ENCODE results near the gene MTUS2. TPM values are rescaled to one million over a fixed set of nuclear protein-coding genes. Genes with fewer than 3 reads are reported as not detected.

MTUS2 gene
- total and polyA plus RNA-seq, 2 of the 8 experiments (the other 6 are each of a cell fraction or from before 2014, with no cell fraction given), result 0.18 to 0.80 TPM

- TF ChIP-seq TCF12 (IDR thresholded peaks at IDR 0.05; ENCODE audit: low read depth, low read length) (no peak), SP2 (IDR thresholded peaks at IDR 0.05; ENCODE audit: low read length) (no peak), HDAC2 (IDR thresholded peaks at IDR 0.05; ENCODE audit: borderline replicate concordance in 1 of 2, low read depth in 2 of 2, low read length in 2 of 2) (no peak), RFX5 (IDR thresholded peaks at IDR 0.05; ENCODE audit: borderline replicate concordance, low read depth, low read length) (no peak), EP300 (IDR thresholded peaks at IDR 0.05; ENCODE audit: borderline replicate concordance in 1 of 2, low read depth in 2 of 2, low read length in 2 of 2) (no peak)
Observed at GRCh38 chr13:29502391-29503008, 682.4 kb downstream of the MTUS2 start (continued).
